Loucy (cell line): ENCODE data around the gene CUL5.
"Not testable (repeated sequence)": the region's sequence is repeated elsewhere in the genome, so short reads cannot be mapped to it uniquely, and the experiment has no call there.

Source experiments
- H2AFZ ChIP-seq: fragments of 200-600 bp; sonication (generic); 2 replicates; pipeline ENCODE4 v1.6.0; 2016; ENCODE audit warnings: antibody characterized with exemption, mild to moderate bottlenecking, low read length, moderate library complexity
- H3F3A ChIP-seq: fragments of 200-600 bp; 2 replicates; pipeline ENCODE4 v1.6.0; 2016; ENCODE audit warnings: antibody characterized with exemption, low read depth, mild to moderate bottlenecking
- H3K27me3 ChIP-seq: fragments of 200-600 bp; sonication (generic); 2 replicates; pipeline ENCODE4 v1.6.1; 2014; ENCODE audit warnings: low read length, mild to moderate bottlenecking; ENCODE audit not compliant: insufficient read depth, poor library complexity, severe bottlenecking
- H3K36me3 ChIP-seq: fragments of 200-600 bp; sonication (generic); 2 replicates; pipeline ENCODE4 v1.6.1; 2016; ENCODE audit warnings: low read length; ENCODE audit not compliant: insufficient read depth
- H3K4me1 ChIP-seq: fragments of 200-600 bp; sonication (generic); 2 replicates; pipeline ENCODE4 v1.5.1; 2014; ENCODE audit warnings: low read length, mild to moderate bottlenecking; ENCODE audit not compliant: insufficient read depth, poor library complexity, severe bottlenecking
- H3K4me2 ChIP-seq: fragments of 200-600 bp; sonication (generic); 2 replicates; pipeline ENCODE4 v1.6.0; 2014; ENCODE audit warnings: antibody characterized with exemption, low read length, low read depth, mild to moderate bottlenecking; ENCODE audit not compliant: poor library complexity, severe bottlenecking
- H3K4me3 ChIP-seq: fragments of 200-600 bp; sonication (generic); 2 replicates; pipeline ENCODE4 v1.5.1; 2014; ENCODE audit warnings: low read length, mild to moderate bottlenecking, mixed read lengths; ENCODE audit not compliant: poor library complexity, severe bottlenecking
- H3K79me2 ChIP-seq: fragments of 200-600 bp; sonication (generic); 2 replicates; pipeline ENCODE4 v1.6.1; 2014; ENCODE audit warnings: low read length; ENCODE audit not compliant: insufficient read depth
- H3K9ac ChIP-seq: fragments of 200-600 bp; sonication (generic); 2 replicates; pipeline ENCODE4 v1.6.0; 2014; ENCODE audit warnings: mild to moderate bottlenecking, low read depth, low read length, moderate library complexity; ENCODE audit not compliant: poor library complexity, severe bottlenecking
- H3K9me2 ChIP-seq: fragments of 200-600 bp; sonication (generic); replicated peaks from 2 replicates; pipeline ENCODE4 v1.6.1; 2016; ENCODE audit warnings: low read depth, low read length, mixed read lengths
- H3K9me3 ChIP-seq: fragments of 200-600 bp; sonication (generic); 2 replicates; pipeline ENCODE4 v1.6.1; 2014; ENCODE audit warnings: mild to moderate bottlenecking, antibody characterized with exemption, low read length, low read depth; ENCODE audit not compliant: insufficient read depth
- H4K20me1 ChIP-seq: fragments of 200-600 bp; sonication (generic); 2 replicates; pipeline ENCODE4 v1.6.0; 2014; ENCODE audit warnings: antibody characterized with exemption, low read length, mild to moderate bottlenecking; ENCODE audit not compliant: insufficient read depth, poor library complexity, severe bottlenecking
- CTCF ChIP-seq: fragments of 200-600 bp; sonication (generic); conservative IDR thresholded peaks from 2 replicates; pipeline ENCODE4 v1.5.1; 2014; ENCODE audit warnings: mild to moderate bottlenecking, antibody characterized with exemption, low read length
- EZH2phosphoT487 ChIP-seq: fragments of 200-600 bp; IDR thresholded peaks from 2 replicates; pipeline ENCODE4 v1.6.1; 2018; ENCODE audit warnings: antibody characterized with exemption, mild to moderate bottlenecking, moderate library complexity, borderline replicate concordance

Gene CUL5

DNA sequence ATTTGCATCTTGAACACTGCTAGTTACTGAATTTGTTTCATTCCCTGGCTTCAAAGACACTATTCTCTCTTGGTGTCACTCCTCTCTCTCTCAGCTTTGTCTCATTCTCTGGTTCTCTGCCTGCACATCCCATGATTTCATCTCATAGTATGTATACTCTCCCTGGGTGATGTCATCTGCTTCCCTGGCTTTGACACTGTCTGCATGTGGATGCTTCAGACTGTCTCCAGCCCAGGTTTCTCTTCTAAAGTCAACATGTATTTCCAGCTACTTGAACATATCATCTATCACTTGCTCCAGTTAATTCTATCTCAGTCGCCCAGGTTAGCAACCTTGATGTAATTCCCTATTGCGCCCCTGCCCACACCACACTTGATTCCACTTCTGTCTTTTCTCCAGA, 103.4 kb downstream of the CUL5 start:
- Histone ChIP-seq H3K79me2 (no peaks in the 10 kb centered on the region), H3K36me3 (no peaks in the 10 kb centered on the region; the same call in 1 of the 2 replicates), H3K9me3 (no peaks in the 10 kb centered on the region), H3K27me3 (no peaks in the 10 kb centered on the region), H3K9me2 (no peaks in the 10 kb centered on the region), H3K4me2 (no peak overlapping the region), H3K9ac (no peak overlapping the region), H4K20me1 (no peaks in the 10 kb centered on the region), H3F3A (no peaks in the 10 kb centered on the region), H3K4me3 (no peak overlapping the region), H2AFZ (no peak overlapping the region), H3K4me1 (no peaks in the 10 kb centered on the region)
- TF ChIP-seq CTCF (no peak), EZH2phosphoT487 (no peak)

DNA sequence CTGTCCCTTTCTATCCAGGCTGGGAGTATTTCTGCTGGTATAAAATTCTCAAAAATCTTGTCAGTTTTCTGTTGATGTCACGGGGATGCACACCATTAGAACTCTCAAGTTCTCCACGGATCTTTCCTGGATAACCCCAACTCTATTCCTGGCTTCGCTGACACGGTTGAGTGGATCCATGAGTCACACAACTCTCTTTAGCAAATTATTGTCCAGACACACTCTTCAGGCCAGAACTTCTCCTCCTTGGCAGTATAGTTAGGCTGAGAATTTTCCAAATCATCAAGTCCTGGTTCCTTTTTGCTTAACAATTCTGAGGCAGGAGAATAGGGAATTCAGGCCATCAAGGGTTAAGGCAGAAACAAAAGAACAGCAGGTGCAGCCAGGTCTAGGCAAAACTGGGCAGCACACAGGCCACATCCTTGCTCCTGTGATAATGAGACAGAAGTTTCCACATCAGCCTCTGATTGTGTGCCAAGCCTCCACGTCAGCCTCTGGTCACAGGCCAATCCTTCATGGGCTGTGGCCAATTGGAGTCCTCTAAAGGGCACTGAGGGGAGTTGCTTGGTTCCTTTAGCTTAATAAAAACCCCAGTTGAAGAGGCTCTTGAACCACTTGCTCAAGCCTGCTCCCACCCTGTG, 106.9 kb downstream of the CUL5 start:
- Histone ChIP-seq H2AFZ (no peak overlapping the region), H3K4me3 (no peak overlapping the region), H3F3A (no peaks in the 10 kb centered on the region), H3K9me3 (no peaks in the 10 kb centered on the region), H3K4me2 (no peak overlapping the region), H3K79me2 (no peaks in the 10 kb centered on the region), H3K9me2 (no peaks in the 10 kb centered on the region), H3K9ac (no peak overlapping the region), H3K27me3 (no peaks in the 10 kb centered on the region), H3K4me1 (no peaks in the 10 kb centered on the region), H3K36me3 (no peaks in the 10 kb centered on the region), H4K20me1 (no peaks in the 10 kb centered on the region)
- TF ChIP-seq CTCF (no peak), EZH2phosphoT487 (no peak)

DNA sequence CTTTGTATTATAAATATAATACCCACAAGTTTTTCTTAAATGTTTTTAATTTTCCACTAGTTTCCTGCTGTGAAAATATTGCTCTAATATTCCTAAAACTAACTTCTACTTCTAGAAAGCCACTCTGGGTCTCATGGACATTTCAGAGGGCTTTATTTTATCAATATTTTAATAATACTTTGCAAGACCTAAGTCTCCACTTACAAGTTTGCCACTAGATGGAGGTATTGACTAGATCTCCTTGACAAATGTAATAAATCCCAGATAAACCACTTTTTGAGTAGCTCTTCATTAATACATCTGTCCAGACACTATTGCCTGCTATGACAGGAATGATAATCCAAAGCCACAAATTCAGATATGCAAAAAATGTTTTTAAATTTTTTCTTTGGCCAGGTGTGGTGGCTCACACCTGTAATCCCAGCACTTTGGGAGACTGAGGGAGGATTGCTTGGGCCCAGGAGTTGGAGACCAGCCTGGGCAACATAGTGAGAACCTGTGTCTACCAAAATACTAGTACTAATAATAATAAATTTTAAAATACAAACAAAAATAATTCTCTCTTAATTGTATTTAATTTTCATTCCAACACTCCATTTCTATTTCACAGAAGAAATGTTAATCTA, 109.2 kb downstream of the CUL5 start:
- no peaks in the 10 kb centered on the region for H3F3A ChIP-seq
- H3K4me3 ChIP-seq: no peak overlapping the region
- H3K27me3 ChIP-seq: no peaks in the 10 kb centered on the region
- H3K4me2 ChIP-seq: no peak overlapping the region
- H2AFZ ChIP-seq: no peak overlapping the region
- H4K20me1 ChIP-seq: no peaks in the 10 kb centered on the region
- H3K4me1 ChIP-seq: peaks cover 7% of the 10 kb centered on the region
- no peak overlapping the region for H3K9ac ChIP-seq
- no peak for TF ChIP-seq EZH2phosphoT487
- TF ChIP-seq CTCF: peak; percentile 64
- peaks cover 12% of the 10 kb centered on the region for H3K79me2 ChIP-seq
- no peaks in the 10 kb centered on the region for H3K9me3 ChIP-seq
- H3K36me3 ChIP-seq: no peaks in the 10 kb centered on the region
- no peaks in the 10 kb centered on the region for H3K9me2 ChIP-seq

- not testable (repeated sequence) for H3K9me2 ChIP-seq, H3K9me3 ChIP-seq, H3K27me3 ChIP-seq, H3K36me3 ChIP-seq, H3F3A ChIP-seq, H4K20me1 ChIP-seq
- Histone ChIP-seq H3K79me2 (peaks cover 19% of the 10 kb centered on the region), H3K4me1 (peaks cover 25% of the 10 kb centered on the region), H2AFZ (peak overlapping the region; percentile 96), H3K4me2 (peak overlapping the region; percentile 83), H3K9ac (peak overlapping the region; percentile 57), H3K4me3 (peak overlapping the region; percentile 92)
Observed at GRCh38 chr11:108120936-108121273, 112.2 kb downstream of the CUL5 start.
